A549 (cell line): ENCODE measurements around the gene NHSL1. TPM values are rescaled to one million over a fixed set of nuclear protein-coding genes. Genes with fewer than 3 reads are reported as not detected.

Experiments used
- ATAC-seq, 2 experiments: fragments of 200-7000 bp in 1 of 2; fragments of >200 bp in 1 of 2; cut with Nextera tagmentation in 1 of 2; cut with Tn5 transposase in 1 of 2; 3 replicates each; pipeline versions ENCODE4 v1.8.0 to v1.9.1; 2018 to 2020; ENCODE audit warnings: mild to moderate bottlenecking in 1 of 2, moderate library complexity in 1 of 2
- CTCF ChIA-PET: fragments of 300-600 bp; sonication (Branson Sonifier 250); formaldehyde crosslinking; extraction: SDS; loops from one replicate; lab custom pipeline; 2021; ENCODE audit warnings: antibody characterized with exemption, inconsistent platforms; lab: Yijun Ruan, JAX
- POLR2A ChIA-PET: fragments of 350-600 bp; formaldehyde crosslinking; extraction: SDS; loops from one replicate; lab custom pipeline; 2021; ENCODE audit warnings: antibody characterized with exemption, inconsistent platforms; lab: Yijun Ruan, JAX
- DNase-seq, 2 experiments: peaks; one replicate each; pipeline versions ENCODE4 v3.0.0 to v3.0.0-alpha.2; 2011 to 2016; ENCODE audit warnings: low read depth in 1 of 2, low spot score in 1 of 2
- FAIRE-seq: peaks from 2 replicates; lab custom pipeline; 2011; peaks lifted over from hg19 to GRCh38; lab: Jason Lieb, UNC
- H3K27ac ChIP-seq, 2 experiments: fragments of >200 bp; sonication (Bioruptor Twin); formaldehyde crosslinking; 3 replicates each; pipeline ENCODE4 v1.5.1; 2016 to 2017
- H3K4me1 ChIP-seq: fragments of >200 bp; sonication (Bioruptor Twin); formaldehyde crosslinking; 3 replicates; pipeline ENCODE4 v1.6.1; 2016
- H3K4me2 ChIP-seq: fragments of >200 bp; sonication (Bioruptor Twin); formaldehyde crosslinking; 3 replicates; pipeline ENCODE4 v1.6.1; 2016
- H3K4me3 ChIP-seq: fragments of >200 bp; sonication (Bioruptor Twin); formaldehyde crosslinking; 3 replicates; pipeline ENCODE4 v1.5.1; 2016
- H3K9me3 ChIP-seq: fragments of >200 bp; sonication (Bioruptor Twin); formaldehyde crosslinking; 3 replicates; pipeline ENCODE4 v1.6.1; 2016
- BCL3 ChIP-seq: fragments of >200 bp; sonication (Bioruptor Twin); formaldehyde crosslinking; IDR thresholded peaks from 3 replicates; pipeline ENCODE4 v1.6.1; 2016
- CTCF ChIP-seq: fragments of >200 bp; sonication (Bioruptor Twin); formaldehyde crosslinking; IDR thresholded peaks from 3 replicates; pipeline ENCODE4 v1.5.1; 2016
- E2F6 ChIP-seq: IDR thresholded peaks from 2 replicates; pipeline ENCODE4 v1.6.1; 2012; ENCODE audit warnings: low read depth, borderline replicate concordance
- FOSL2 ChIP-seq, 2 experiments: fragments of 450-650 bp in 1 of 2; fragments of >200 bp in 1 of 2; sonication (Bioruptor Twin) in 1 of 2; formaldehyde crosslinking; IDR thresholded peaks; 2 replicates each; pipeline versions ENCODE4 v1.5.0 to v1.6.1; 2016 to 2020; ENCODE audit warnings: mild to moderate bottlenecking in 1 of 2, moderate library complexity in 1 of 2
- HES2 ChIP-seq: fragments of >200 bp; sonication (Bioruptor Twin); formaldehyde crosslinking; IDR thresholded peaks from 2 replicates; pipeline ENCODE4 v1.6.1; 2016
- HMGXB4 ChIP-seq: fragments of 250-450 bp; sonication (Bioruptor Pico); IDR thresholded peaks from 2 replicates; pipeline ENCODE4 v1.5.0; 2021; ENCODE audit warnings: mild to moderate bottlenecking, moderate library complexity, borderline replicate concordance
- HOXB5 ChIP-seq: fragments of 250-450 bp; sonication (Bioruptor Pico); IDR thresholded peaks from 2 replicates; pipeline ENCODE4 v1.5.0; 2020; ENCODE audit warnings: mild to moderate bottlenecking, moderate library complexity
- JUNB ChIP-seq: fragments of >200 bp; sonication (Bioruptor Twin); formaldehyde crosslinking; IDR thresholded peaks from 2 replicates; pipeline ENCODE4 v1.6.1; 2016
- KDM1A ChIP-seq: fragments of 200-600 bp; sonication (generic); IDR thresholded peaks from 2 replicates; pipeline ENCODE4 v1.6.1; 2016; ENCODE audit warnings: low read depth, mild to moderate bottlenecking
- KDM5A ChIP-seq: fragments of 200-600 bp; sonication (generic); IDR thresholded peaks from 2 replicates; pipeline ENCODE4 v1.6.1; 2016; ENCODE audit warnings: antibody characterized with exemption, mild to moderate bottlenecking
- MAFK ChIP-seq: fragments of 450-650 bp; IDR thresholded peaks from 2 replicates; pipeline ENCODE4 v1.6.1; 2014; ENCODE audit not compliant: partially characterized antibody
- MAX ChIP-seq: IDR thresholded peaks from 2 replicates; pipeline ENCODE4 v1.6.1; 2012
- MAZ ChIP-seq: fragments of 150-350 bp; IDR thresholded peaks from 2 replicates; pipeline ENCODE4 v1.6.1; 2014; ENCODE audit warnings: antibody characterized with exemption, low read depth, low read length, borderline replicate concordance
- PHF8 ChIP-seq: fragments of 200-600 bp; sonication (generic); IDR thresholded peaks from 2 replicates; pipeline ENCODE4 v1.6.1; 2016; ENCODE audit warnings: low read depth, mild to moderate bottlenecking, antibody characterized with exemption, moderate library complexity, borderline replicate concordance
- POLR2AphosphoS2 ChIP-seq: conservative IDR thresholded peaks from 2 replicates; pipeline ENCODE4 v1.6.1; 2012; ENCODE audit warnings: low read length, improper control_type of control experiment, inconsistent platforms
- RARB ChIP-seq: fragments of 250-450 bp; sonication (Bioruptor Pico); IDR thresholded peaks from 2 replicates; pipeline ENCODE4 v1.8.0; 2021; ENCODE audit warnings: mild to moderate bottlenecking, moderate library complexity
- RCOR1 ChIP-seq: fragments of 150-350 bp; IDR thresholded peaks from 2 replicates; pipeline ENCODE4 v1.6.1; 2014; ENCODE audit warnings: antibody characterized with exemption, low read length, low read depth
- RNF2 ChIP-seq: fragments of 200-600 bp; sonication (generic); IDR thresholded peaks from 2 replicates; pipeline ENCODE4 v1.6.1; 2016; ENCODE audit warnings: low read depth, mild to moderate bottlenecking, antibody characterized with exemption, moderate library complexity, borderline replicate concordance
- ZC3H11A ChIP-seq: fragments of 450-650 bp; IDR thresholded peaks from 2 replicates; pipeline ENCODE4 v1.6.1; 2014; ENCODE audit warnings: antibody characterized with exemption, mild to moderate bottlenecking
- ZSCAN20 ChIP-seq: fragments of 250-450 bp; sonication (Bioruptor Pico); IDR thresholded peaks from 2 replicates; pipeline ENCODE4 v1.8.0; 2022; ENCODE audit warnings: mild to moderate bottlenecking, moderate library complexity
- WGBS: methylation state at CpG from one replicate; pipeline ENCODE4 v1.1.6; 2017; ENCODE audit errors: missing lambda C conversion rate; 5-methylcytosine and 5-hydroxymethylcytosine counted together
- polyA plus RNA-seq, 4 experiments: library from polyadenylated mRNA; depleted of rRNA in 3 of 4; stranded (reverse); fragments of >200 nt; fragmentation: RNase III in 1 of 4; extraction: RNeasy Plus Mini Kit Qiagen cat#74134 plus additional on column Dnase treatment in 1 of 4; gene quantifications; 2 replicates in 3 of 4; 3 replicates in 1 of 4; pipeline ENCODE4 v1.2.3, GENCODE V29; 2011 to 2017

The NHSL1 gene
- polyA plus RNA-seq, 2 of the 4 experiments (the other 2 are of a cell fraction): 1.6 to 2.8 TPM

GRCh38 chr6:138515657-138516248, 16.5 kb upstream of the NHSL1 start:
- FAIRE-seq (no peak), ATAC-seq (no peak), DNase-seq (no peak)
- CTCF ChIA-PET: interaction anchor here (2.0 kb wide), 1 partner anchor 86 kb away, joined by 8 read pairs; no protein-coding TSS in a partner anchor
- H3K4me1 ChIP-seq: no peaks in the 10 kb centered on the region
- H3K9me3 ChIP-seq: peaks cover 6% of the 10 kb centered on the region
- H3K4me2 ChIP-seq: no peak overlapping the region
- no peak overlapping the region for H3K4me3 ChIP-seq
- WGBS: 86% methylated on average over 12 of the region's 12 CpGs
- no peak for TF ChIP-seq FOSL2 (IDR thresholded peaks at IDR 0.05)
- TF ChIP-seq FOSL2 (CRISPR knock-in tag; IDR thresholded peaks at IDR 0.05): no peak
- no peak for TF ChIP-seq MAFK
- TF ChIP-seq MAZ: no peak
- TF ChIP-seq HOXB5 (CRISPR knock-in tag): no peak
- no peak for TF ChIP-seq E2F6
- TF ChIP-seq ZC3H11A: no peak
- no peak for TF ChIP-seq POLR2AphosphoS2
- TF ChIP-seq HMGXB4 (CRISPR knock-in tag): no peak
- TF ChIP-seq PHF8: no peak
- TF ChIP-seq HES2: no peak
- no peak for TF ChIP-seq KDM1A
- no peak for TF ChIP-seq BCL3
- no peak for TF ChIP-seq CTCF
- no peak for TF ChIP-seq JUNB
- TF ChIP-seq RARB: no peak
- no peak for TF ChIP-seq RNF2
- no peak for TF ChIP-seq MAX
- TF ChIP-seq RCOR1: no peak
- no peak for TF ChIP-seq KDM5A
- TF ChIP-seq ZSCAN20 (CRISPR knock-in tag): no peak
- no peak overlapping the region for H3K27ac ChIP-seq
- POLR2A ChIA-PET: no interaction called here
